Stimulated activated naive CD8-positive, alpha-beta T cell treated with anti-CD3 and anti-CD28 coated beads, Interleukin-15, amount 100 ng/mL, for 72 hours (primary cell): Measurements from ENCODE around the gene DAB2IP.

Experiments used
- ATAC-seq: fragments of 150-1000 bp; cut with Tn5 transposase; 2 replicates; pipeline ENCODE4 v1.10.0; 2021; ENCODE audit warnings: mild to moderate bottlenecking, moderate library complexity
- DNase-seq, 2 donors: peaks; one replicate each; pipeline ENCODE4 v3.0.0; 2021 to 2022
- H3K27ac Mint-ChIP-seq, 2 donors: one replicate each; pipeline ENCODE4 v1.8.0; 2022; ENCODE audit warnings: mild to moderate bottlenecking in 2 of 2, mixed read lengths in 2 of 2, moderate library complexity in 2 of 2
- H3K27me3 Mint-ChIP-seq: one replicate; pipeline ENCODE4 v1.8.0; 2022; ENCODE audit warnings: mixed read lengths
- H3K4me1 Mint-ChIP-seq: one replicate; pipeline ENCODE4 v1.8.0; 2022; ENCODE audit warnings: mild to moderate bottlenecking, mixed read lengths
- H3K4me3 Mint-ChIP-seq, 2 donors: one replicate each; pipeline ENCODE4 v1.8.0; 2022; ENCODE audit warnings: mild to moderate bottlenecking in 2 of 2, mixed read lengths in 2 of 2, moderate library complexity in 1 of 2
- H3K9me3 Mint-ChIP-seq, 2 donors: one replicate each; pipeline ENCODE4 v1.8.0; 2022; ENCODE audit warnings: mixed read lengths in 2 of 2

The DAB2IP gene

DNA sequence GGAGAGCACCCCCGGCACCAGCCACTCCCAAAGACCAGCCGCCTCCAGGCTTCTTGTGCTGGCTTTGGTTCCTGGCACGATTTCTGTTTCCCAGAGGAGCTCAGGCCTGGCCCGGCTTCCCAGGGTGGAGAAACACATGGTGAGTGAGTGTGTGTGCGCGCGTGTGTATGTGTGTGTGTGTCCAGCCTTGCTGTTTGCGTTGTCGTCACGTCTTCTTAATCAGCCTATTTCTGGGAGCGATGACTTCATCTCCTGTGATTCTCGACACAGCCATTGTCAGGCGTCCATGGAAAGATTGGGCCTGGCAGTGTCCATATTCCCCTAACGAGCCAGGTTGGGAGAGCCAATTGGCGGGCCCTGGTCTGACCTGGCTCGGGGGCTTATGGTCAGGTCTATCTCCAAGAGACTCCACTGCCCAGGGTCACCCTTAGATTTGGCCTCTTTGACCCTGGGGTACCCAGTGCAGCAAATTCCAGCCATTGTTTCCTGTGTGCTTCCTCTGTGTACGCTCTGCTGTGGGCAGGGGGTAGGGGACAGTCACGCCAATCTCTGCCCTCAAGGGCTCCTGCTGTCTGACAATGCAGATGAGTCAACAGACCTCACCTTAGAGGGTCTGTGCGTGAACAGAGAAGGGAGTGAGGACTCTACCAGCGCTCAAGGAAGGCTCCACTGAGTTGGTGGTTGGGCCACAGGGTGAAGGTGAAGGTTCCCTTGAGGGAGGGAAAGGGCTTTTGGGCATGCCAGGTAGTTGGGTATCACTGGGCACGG lies 73.8 kb downstream of the DAB2IP start:
- no peaks in the 10 kb centered on the region for H3K27me3 Mint-ChIP-seq
- no peaks in the 10 kb centered on the region for H3K9me3 Mint-ChIP-seq
- H3K27ac Mint-ChIP-seq = no peak overlapping the region
- no peak overlapping the region for H3K4me3 Mint-ChIP-seq
- ATAC-seq (no peak), DNase-seq (no peak)
- no peaks in the 10 kb centered on the region for H3K4me1 Mint-ChIP-seq

DNA sequence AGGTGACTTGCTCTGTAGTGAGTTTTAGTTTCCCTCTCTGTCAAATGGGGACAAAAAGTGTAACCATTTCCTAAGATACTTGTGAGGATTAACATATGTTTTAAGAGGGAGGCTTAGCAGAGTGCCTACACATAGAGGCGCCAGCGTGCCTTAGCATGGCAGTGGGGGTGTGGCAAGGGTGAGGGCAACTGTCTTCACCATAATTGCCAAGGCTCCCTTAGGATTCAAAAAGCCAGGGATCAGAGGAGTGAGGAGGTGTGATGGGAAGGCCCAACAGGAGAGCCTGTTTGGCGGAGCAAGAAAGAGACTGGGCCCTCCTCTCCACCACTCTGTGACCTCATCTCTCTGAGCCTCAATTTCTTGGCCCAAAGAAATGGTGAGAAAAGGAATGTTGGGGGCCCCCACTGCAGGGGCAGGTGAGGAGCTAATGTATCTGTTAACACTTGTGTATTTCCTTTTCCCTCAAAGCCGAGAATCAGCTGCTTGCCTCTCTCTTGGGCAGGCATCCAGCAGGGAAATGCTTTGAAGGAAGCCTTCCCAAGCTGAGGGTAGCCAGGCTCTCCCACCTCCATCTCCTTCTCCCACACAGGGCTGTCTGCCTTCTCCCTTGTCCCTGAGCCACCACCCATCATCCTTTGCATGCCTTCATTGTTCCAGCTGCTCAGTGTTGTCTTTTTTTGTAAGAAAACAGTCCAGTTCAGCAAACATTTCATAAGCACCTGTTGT lies 76.0 kb downstream of the DAB2IP start:
- Mint-ChIP-seq H3K4me1 (peaks cover 5% of the 10 kb centered on the region), H3K4me3 (no peak overlapping the region), H3K9me3 (no peaks in the 10 kb centered on the region), H3K27me3 (peaks cover 10% of the 10 kb centered on the region), H3K27ac (no peak overlapping the region)
- ATAC-seq (no peak), DNase-seq (no peak)

DNA sequence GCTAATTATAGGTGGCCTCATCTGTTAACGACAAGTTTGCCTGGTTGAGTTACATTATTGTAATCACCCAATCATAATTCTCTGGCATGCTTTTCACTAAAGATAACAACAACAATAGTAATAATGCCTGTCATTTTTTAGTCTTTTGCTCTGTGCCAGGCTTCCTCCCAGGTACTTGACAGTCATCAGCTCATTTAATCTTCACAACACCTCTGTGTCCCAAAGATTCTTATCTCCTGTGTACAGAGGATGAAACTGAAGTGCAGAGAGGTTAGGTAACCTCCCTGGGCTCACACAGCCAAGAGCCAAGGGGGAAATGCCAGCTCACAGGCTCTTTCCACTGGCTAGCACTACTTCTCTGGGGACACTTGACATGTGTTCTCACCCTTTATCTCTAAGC lies 77.5 kb downstream of the DAB2IP start:
- Mint-ChIP-seq H3K4me1 (peaks cover 17% of the 10 kb centered on the region), H3K27me3 (peaks cover 22% of the 10 kb centered on the region), H3K27ac (no peak overlapping the region), H3K9me3 (no peaks in the 10 kb centered on the region), H3K4me3 (no peak overlapping the region)
- ATAC-seq (no peak), DNase-seq (no peak)

DNA sequence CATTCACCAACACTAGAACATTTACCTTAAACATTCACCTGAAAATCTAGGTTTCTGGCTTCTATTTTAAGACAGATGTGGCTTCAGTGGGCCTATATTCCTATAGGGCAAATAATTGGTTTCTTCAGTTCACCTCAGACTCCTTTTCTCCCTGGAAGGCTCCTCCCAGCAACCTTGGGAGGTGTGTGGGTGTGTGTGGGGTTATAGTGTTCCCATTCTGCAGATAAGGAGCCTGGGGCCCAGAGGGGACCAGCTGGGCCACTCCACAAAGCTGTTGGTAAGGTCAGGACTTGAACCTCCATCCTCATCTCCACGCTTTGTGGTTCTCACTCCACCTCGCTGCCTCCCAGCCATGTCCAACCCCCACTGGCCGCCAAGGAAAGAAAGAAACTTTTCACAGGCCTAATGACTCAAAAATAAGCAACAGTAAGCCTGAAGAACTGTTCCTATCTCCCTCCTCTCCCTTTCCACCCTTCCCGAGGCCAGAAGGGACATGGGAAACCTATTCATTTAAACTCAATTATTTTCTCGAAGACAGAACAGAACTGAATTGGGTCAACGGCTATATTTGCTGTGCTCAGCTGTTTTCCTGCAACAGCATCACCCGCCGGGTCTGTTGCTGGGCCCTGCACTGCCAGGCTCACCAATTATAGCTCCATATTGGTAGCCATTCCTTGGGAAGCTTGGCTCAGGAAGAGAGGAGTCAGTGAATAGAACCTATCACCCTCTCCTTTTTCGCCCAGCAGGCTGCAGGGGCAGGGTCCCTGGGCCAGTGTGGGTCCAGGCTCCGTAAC lies 78.5 kb downstream of the DAB2IP start:
- ATAC-seq (no peak), DNase-seq (no peak)
- peaks cover 30% of the 10 kb centered on the region for H3K27me3 Mint-ChIP-seq
- peaks cover 17% of the 10 kb centered on the region for H3K4me1 Mint-ChIP-seq
- H3K27ac Mint-ChIP-seq = no peak overlapping the region
- H3K9me3 Mint-ChIP-seq = no peaks in the 10 kb centered on the region
- H3K4me3 Mint-ChIP-seq = no peak overlapping the region

DNA sequence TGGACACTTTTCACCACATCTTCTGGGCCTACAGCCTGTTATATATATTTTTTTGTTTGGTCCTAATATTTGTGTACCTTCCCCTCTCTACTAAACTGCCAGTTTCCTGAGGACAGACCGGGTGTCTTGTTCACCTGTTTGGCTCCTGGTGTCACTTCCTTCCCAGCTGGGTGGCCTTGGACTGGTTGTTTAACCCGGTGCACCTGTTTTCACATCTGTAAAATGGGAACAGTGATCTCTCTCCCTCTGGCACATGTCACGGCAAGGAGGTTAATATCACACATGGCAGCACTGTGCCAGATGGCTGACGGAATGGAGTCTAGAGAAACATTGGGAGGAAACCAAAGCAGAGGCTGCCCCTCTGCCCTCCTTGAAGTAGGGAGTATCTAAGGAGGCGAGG lies 79.7 kb downstream of the DAB2IP start:
- ATAC-seq = no peak
- DNase-seq = no peak
- Mint-ChIP-seq H3K27ac (peak overlapping the region in 1 of 2 donors; percentile 62), H3K4me1 (peaks cover 17% of the 10 kb centered on the region), H3K27me3 (peaks cover 42% of the 10 kb centered on the region), H3K9me3 (no peaks in the 10 kb centered on the region), H3K4me3 (no peak overlapping the region)

DNA sequence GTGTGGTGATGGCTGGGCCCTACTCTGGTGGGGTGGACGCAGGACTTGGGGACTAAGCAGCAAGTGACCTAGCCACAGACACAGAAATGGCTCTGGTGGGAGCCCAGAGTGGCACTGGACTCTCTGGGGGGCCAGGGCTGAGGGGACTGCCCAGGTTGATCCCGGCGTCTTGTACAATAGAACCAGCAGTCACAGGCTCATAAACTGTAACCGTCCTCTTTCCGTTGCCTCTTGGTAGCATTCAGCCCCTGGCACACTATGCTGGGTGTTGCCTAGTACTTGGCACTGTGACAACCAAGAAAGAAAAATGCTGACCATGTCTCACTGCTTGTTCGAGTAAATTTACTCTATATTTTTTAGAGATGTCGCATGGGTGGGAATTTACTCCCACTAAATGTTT lies 80.5 kb downstream of the DAB2IP start:
- DNase-seq (no peak), ATAC-seq (no peak)
- Mint-ChIP-seq H3K4me3 (no peak overlapping the region), H3K27ac (peak overlapping the region in 1 of 2 donors; percentile 38), H3K9me3 (no peaks in the 10 kb centered on the region), H3K4me1 (peaks cover 22% of the 10 kb centered on the region), H3K27me3 (peaks cover 50% of the 10 kb centered on the region)

DNA sequence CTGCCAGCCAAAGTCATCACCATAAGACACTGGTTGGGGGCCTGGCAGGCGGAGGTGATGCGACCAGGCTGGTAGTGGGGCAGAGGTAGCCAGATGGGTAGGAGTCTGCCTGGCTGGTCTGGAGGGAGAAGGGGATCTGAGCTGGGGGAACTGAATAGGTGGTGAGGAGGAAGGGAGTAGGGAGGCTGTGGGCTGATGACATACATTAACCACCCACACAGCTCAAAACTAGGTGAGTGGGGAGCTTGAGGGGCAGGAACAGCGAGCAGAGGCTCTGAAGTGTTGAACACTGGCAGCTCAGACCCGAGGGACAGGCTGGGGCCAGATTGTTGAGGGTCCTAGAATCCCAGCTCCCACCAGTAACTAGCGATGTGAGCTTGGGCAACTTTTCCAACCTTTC lies 81.0 kb downstream of the DAB2IP start:
- H3K27ac Mint-ChIP-seq = peak overlapping the region in 1 of 2 donors; percentile 38
- H3K27me3 Mint-ChIP-seq = peaks cover 52% of the 10 kb centered on the region
- ATAC-seq (no peak), DNase-seq (no peak)
- no peaks in the 10 kb centered on the region for H3K9me3 Mint-ChIP-seq
- no peak overlapping the region for H3K4me3 Mint-ChIP-seq
- peaks cover 22% of the 10 kb centered on the region for H3K4me1 Mint-ChIP-seq

DNA sequence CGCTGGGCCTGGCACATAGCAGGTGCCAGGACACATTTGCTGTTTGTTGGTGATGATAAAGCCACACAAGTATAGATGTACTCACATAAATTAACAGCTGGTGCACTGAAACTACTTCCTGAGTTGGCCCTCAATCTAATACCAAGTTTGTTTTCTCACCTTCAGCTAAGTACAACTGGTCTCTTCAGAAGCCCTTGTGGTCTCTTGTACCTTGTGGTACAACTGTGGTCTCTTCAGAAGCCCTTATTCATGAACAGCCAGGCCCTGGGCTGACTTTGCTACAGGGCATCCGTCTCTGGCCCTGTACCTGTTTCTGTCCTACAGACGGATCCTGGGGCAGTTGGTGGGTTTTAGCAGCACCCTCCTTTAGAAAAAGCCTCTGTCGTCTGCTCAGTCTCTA lies 81.5 kb downstream of the DAB2IP start:
- Mint-ChIP-seq H3K27ac (peak overlapping the region in 1 of 2 donors; percentile 34), H3K27me3 (peaks cover 52% of the 10 kb centered on the region), H3K4me3 (no peak overlapping the region), H3K9me3 (no peaks in the 10 kb centered on the region), H3K4me1 (peaks cover 22% of the 10 kb centered on the region)
- no peak for DNase-seq
- peak; percentile 50 for ATAC-seq

DNA sequence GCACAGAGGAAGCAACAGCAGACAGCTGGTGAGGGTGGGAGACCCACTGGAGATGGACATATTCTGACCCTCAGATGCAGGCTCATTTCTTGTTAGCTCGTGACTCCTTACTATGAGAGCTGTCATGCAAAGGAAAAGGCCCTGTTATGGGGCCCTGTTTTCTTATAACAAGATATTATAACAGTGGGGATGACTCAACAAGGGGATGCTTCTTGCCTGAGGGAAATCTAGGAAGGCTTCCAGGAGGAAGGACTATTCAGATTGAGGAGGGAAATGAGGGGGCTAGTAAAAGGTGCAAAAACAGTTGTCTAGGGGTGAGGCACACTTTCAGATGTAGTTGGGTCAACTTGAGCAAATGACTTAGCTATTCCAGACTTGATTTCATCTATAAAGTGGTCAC lies 83.0 kb downstream of the DAB2IP start:
- ATAC-seq (no peak), DNase-seq (no peak)
- Mint-ChIP-seq H3K9me3 (no peaks in the 10 kb centered on the region), H3K27ac (no peak overlapping the region), H3K4me3 (no peak overlapping the region), H3K4me1 (peaks cover 22% of the 10 kb centered on the region), H3K27me3 (peaks cover 62% of the 10 kb centered on the region)

DNA sequence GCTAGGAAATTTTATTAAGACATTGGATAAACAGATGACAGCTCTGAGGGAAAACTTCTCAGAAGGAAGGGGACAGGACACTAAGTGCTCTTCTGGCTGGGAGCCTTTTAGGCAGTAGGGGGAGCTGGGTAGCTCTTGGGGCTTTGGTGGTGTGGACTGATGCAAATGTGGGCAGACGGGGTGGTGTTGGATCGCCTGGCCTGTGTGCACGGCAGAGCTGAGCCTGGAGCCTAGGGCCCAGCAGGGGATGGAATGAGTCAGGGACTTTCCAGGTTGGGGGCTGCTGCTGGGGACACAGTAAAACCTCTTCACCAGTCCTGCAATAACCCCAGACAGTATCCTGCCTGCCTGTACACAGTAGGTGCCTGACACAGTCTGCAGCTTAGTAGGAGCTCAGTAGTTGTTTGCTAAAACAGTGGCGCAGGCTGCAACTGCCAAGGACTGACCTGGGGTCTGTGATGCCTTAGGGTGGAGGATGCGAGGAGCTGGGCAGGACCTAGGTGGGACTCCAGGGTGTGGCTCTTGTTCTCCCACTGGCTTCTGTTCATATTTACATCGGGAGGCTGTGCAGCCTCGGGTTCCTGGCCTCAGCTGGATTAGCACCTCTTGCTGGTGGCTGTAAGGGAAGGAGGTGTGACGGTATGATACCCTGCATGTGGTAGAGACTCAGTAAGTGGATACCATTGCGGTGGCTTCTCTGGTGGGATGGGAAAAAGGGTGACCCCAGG lies 83.8 kb downstream of the DAB2IP start:
- H3K27ac Mint-ChIP-seq = peak overlapping the region in 1 of 2 donors; percentile 16

DNA sequence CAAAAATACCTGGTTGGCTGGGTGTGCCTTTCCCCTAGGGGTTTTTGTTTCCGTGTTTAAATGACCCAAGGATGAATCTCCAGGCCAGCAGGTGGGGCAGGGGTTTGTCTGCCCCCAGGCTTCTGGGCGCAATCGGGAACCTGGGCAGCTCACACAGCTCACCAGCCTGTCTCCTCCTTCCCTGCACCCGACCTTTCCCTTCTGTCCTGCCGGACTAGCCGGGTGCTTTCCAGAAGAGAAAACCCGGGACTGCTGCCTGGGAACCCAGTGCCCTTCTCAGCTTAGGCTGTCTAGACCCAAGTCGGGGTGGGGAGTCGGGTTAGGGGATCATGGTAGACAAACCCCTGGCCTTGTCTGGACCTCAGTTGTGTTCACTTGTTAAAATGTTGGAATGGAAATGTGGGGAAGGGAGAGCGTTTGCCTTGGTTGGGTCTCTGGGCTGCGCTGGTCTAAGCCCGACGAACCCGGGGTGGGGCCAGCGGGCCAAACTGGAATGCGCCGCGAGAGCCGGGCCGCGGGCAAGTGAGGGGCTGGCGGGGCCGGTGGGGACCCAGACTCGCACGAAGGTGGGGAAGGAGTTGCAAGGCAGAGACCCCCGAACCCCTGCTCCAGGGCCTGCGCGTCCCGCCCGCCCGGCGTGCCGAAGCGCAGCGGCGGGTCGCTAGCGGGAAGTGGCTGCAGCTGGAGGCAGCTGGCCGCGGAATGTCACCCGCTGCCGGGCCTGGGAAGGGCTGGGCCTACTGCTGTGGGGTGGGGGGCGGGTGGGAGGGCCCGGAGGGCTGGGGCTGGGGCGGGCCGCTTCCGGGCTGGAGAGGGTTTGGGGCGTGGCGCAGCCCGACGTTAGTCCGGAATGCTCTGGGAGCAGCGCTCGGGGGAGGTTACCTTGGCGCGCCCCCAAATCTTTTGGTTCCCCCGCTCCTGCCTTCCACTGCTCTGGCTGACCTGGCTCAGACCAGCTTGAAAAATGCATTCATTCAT lies 84.6 kb downstream of the DAB2IP start:
- ATAC-seq = no peak
- Mint-ChIP-seq H3K4me1 (peaks cover 22% of the 10 kb centered on the region), H3K4me3 (peak overlapping the region in 1 of 2 donors; percentile 44), H3K27ac (no peak overlapping the region), H3K27me3 (peaks cover 62% of the 10 kb centered on the region), H3K9me3 (no peaks in the 10 kb centered on the region)
- no peak for DNase-seq

More for the DNA sequence above, 83.8 kb downstream of the DAB2IP start:
- no peak overlapping the region for H3K4me3 Mint-ChIP-seq
- DNase-seq = peak in 1 of 2 donors; percentile 24
- H3K4me1 Mint-ChIP-seq = peaks cover 22% of the 10 kb centered on the region
- H3K27me3 Mint-ChIP-seq = peaks cover 62% of the 10 kb centered on the region
- H3K9me3 Mint-ChIP-seq = no peaks in the 10 kb centered on the region
- ATAC-seq = peak; percentile 70

DNA sequence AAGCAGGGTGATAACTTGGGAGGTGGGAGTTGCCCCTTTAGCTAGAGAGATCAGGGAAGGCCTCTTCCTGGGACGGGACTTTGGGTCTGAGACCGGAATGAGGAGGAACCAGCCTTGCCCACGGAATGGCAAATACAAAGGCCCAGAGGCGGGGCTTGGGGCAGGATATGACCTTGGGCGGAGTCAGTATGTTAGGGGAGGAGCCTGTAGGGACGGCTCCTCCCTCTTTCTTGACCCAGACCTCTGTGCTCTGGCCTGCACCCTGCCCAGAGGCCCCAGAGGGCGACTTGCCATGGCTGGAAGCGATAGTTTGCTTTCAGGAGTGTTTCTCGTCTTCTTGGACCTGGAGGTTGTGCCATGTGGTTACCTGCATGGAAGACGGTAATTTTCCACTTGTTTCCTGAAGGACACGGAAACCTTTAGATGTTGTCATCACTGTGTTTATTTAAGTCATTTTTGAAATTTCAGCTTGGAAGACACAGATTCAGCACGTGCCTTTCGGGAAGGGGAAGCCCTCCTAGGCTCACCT lies 85.6 kb downstream of the DAB2IP start:
- DNase-seq (no peak), ATAC-seq (no peak)
- peaks cover 22% of the 10 kb centered on the region for H3K4me1 Mint-ChIP-seq
- peaks cover 56% of the 10 kb centered on the region for H3K27me3 Mint-ChIP-seq
- peak overlapping the region in 1 of 2 donors; percentile 44 for H3K4me3 Mint-ChIP-seq
- no peak overlapping the region for H3K27ac Mint-ChIP-seq
- H3K9me3 Mint-ChIP-seq = no peaks in the 10 kb centered on the region

DNA sequence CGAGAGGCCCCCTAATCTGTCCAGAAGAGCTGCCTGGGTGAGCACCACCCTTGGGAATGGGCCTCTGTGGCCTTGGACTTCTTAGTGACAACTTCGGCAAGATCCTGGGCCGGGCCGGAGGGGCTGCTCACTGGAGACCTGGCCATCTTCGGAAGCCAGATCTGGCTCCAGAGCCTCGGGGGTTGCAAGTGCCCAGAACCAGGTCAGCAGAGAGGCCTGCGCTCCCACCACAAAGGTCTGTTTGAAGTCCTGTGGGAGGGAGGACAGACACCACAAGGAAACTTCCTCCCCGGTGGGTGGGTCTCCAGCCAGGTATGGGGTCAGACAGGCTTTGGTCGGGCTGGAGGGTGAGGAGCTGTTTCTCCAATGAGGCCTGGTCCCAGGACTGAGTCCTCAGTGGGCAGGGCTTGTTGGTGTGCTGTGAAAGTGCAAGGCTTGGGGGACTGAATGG lies 86.1 kb downstream of the DAB2IP start:
- Mint-ChIP-seq H3K27me3 (peaks cover 51% of the 10 kb centered on the region), H3K4me3 (no peak overlapping the region), H3K4me1 (peaks cover 17% of the 10 kb centered on the region), H3K27ac (no peak overlapping the region), H3K9me3 (no peaks in the 10 kb centered on the region)
- ATAC-seq (no peak), DNase-seq (no peak)

DNA sequence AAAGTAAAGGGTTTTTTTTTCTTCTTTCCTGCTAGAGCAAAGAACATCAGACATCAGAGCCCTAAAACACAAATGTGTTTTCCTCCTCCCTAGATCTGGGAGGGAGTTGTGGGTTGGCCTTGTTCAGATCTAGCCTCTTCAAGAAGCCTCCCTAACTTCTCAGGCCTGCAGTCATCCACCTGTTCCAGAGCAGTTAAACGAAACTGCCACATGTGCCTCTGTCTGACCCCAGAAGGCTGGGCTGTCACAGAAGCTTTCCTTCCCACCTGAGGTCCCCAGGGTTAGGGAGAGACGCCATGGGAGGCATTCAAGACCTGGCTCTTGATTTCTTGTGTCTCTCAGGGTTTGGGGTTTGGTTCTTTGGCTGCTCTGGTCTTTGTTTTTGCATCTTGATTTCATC lies 87.0 kb downstream of the DAB2IP start:
- Mint-ChIP-seq H3K4me1 (peaks cover 8% of the 10 kb centered on the region), H3K9me3 (no peaks in the 10 kb centered on the region)
- DNase-seq = no peak

More for the DNA sequence above, 87.0 kb downstream of the DAB2IP start:
- no peak for ATAC-seq
- H3K27ac Mint-ChIP-seq = no peak overlapping the region
- H3K27me3 Mint-ChIP-seq = peaks cover 45% of the 10 kb centered on the region
- no peak overlapping the region for H3K4me3 Mint-ChIP-seq
